WTC11 (cell line): ENCODE data around the gene ZBTB20. TPM values are rescaled to one million over a fixed set of nuclear protein-coding genes. Genes with fewer than 3 reads are reported as not detected.

ENCODE experiments used
- ATAC-seq: fragments of 200-7000 bp; cut with Tn5 transposase; 2 replicates; pipeline ENCODE4 v1.10.0; 2021; ENCODE audit warnings: mild to moderate bottlenecking, moderate library complexity
- CTCF ChIA-PET: fragments of 300-600 bp; sonication (Branson Sonifier 250); formaldehyde crosslinking; loops from one replicate; lab custom pipeline; 2021; ENCODE audit warnings: antibody characterized with exemption; lab: Charles Lee
- POLR2A ChIA-PET: fragments of 350-600 bp; sonication (Branson Sonifier 250); formaldehyde crosslinking; loops from one replicate; lab custom pipeline; 2021; ENCODE audit warnings: antibody characterized with exemption; lab: Charles Lee
- DNase-seq: peaks from one replicate; pipeline ENCODE4 v3.0.0; 2021; ENCODE audit warnings: low spot score
- H3K27ac Mint-ChIP-seq: 2 replicates; pipeline ENCODE4 v1.8.0; 2021; ENCODE audit warnings: mixed read lengths
- H3K27me3 Mint-ChIP-seq: 2 replicates; pipeline ENCODE4 v1.8.0; 2021; ENCODE audit warnings: low read depth, mild to moderate bottlenecking, moderate library complexity, mixed read lengths
- H3K36me3 Mint-ChIP-seq: 2 replicates; pipeline ENCODE4 v1.8.0; 2021; ENCODE audit warnings: mixed read lengths
- H3K4me1 Mint-ChIP-seq: 2 replicates; pipeline ENCODE4 v1.8.0; 2022; ENCODE audit warnings: mixed read lengths
- H3K4me3 Mint-ChIP-seq: 2 replicates; pipeline ENCODE4 v1.8.0; 2021; ENCODE audit warnings: mild to moderate bottlenecking, moderate library complexity, mixed read lengths
- H3K9me3 Mint-ChIP-seq: 2 replicates; pipeline ENCODE4 v1.8.0; 2021; ENCODE audit warnings: mixed read lengths
- ATF3 ChIP-seq: sonication (generic); formaldehyde crosslinking; conservative IDR thresholded peaks from 2 replicates; pipeline ENCODE4 v1.8.1; 2022; ENCODE audit warnings: mild to moderate bottlenecking, missing genetic modification reagents
- E2F4 ChIP-seq: sonication (generic); formaldehyde crosslinking; IDR thresholded peaks from 2 replicates; pipeline ENCODE4 v1.8.1; 2022; ENCODE audit warnings: low read depth, mild to moderate bottlenecking, moderate library complexity, missing genetic modification reagents, borderline replicate concordance
- GRHL2 ChIP-seq: fragments of 250-450 bp; sonication (Bioruptor Pico); IDR thresholded peaks from 2 replicates; pipeline ENCODE4 v1.8.0; 2022; ENCODE audit warnings: mild to moderate bottlenecking, moderate library complexity; ENCODE audit not compliant: insufficient replicate concordance, severe bottlenecking
- HMGXB4 ChIP-seq: sonication (generic); formaldehyde crosslinking; IDR thresholded peaks from 2 replicates; pipeline ENCODE4 v1.8.1; 2023; ENCODE audit warnings: mild to moderate bottlenecking, moderate library complexity, missing genetic modification reagents
- IRF1 ChIP-seq: sonication (generic); formaldehyde crosslinking; IDR thresholded peaks from 2 replicates; pipeline ENCODE4 v1.8.0; 2023; ENCODE audit warnings: missing genetic modification reagents
- JUN ChIP-seq: sonication (generic); formaldehyde crosslinking; IDR thresholded peaks from 2 replicates; pipeline ENCODE4 v1.8.0; 2023; ENCODE audit warnings: mild to moderate bottlenecking, missing genetic modification reagents
- MXD4 ChIP-seq: fragments of 250-450 bp; sonication (Bioruptor Pico); IDR thresholded peaks from 2 replicates; pipeline ENCODE4 v1.8.0; 2021; ENCODE audit warnings: mild to moderate bottlenecking, moderate library complexity, borderline replicate concordance
- NR3C1 ChIP-seq: sonication (generic); formaldehyde crosslinking; conservative IDR thresholded peaks from 2 replicates; pipeline ENCODE4 v1.8.1; 2023; ENCODE audit warnings: low read depth, mild to moderate bottlenecking, missing genetic modification reagents
- PREB ChIP-seq: sonication (generic); formaldehyde crosslinking; IDR thresholded peaks from 2 replicates; pipeline ENCODE4 v1.8.1; 2022; ENCODE audit warnings: mild to moderate bottlenecking, missing genetic modification reagents, moderate library complexity, borderline replicate concordance
- PRRX2 ChIP-seq: fragments of 250-450 bp; sonication (Bioruptor Pico); IDR thresholded peaks from 2 replicates; pipeline ENCODE4 v1.8.0; 2021; ENCODE audit warnings: mild to moderate bottlenecking
- SOX15 ChIP-seq: fragments of 250-450 bp; sonication (Bioruptor Pico); IDR thresholded peaks from 2 replicates; pipeline ENCODE4 v1.9.0; 2021; ENCODE audit warnings: mild to moderate bottlenecking
- TCF7 ChIP-seq: sonication (generic); formaldehyde crosslinking; IDR thresholded peaks from 2 replicates; pipeline ENCODE4 v1.8.0; 2022; ENCODE audit warnings: mild to moderate bottlenecking, low read depth, missing genetic modification reagents, moderate library complexity
- TP53 ChIP-seq: sonication (generic); formaldehyde crosslinking; IDR thresholded peaks from 2 replicates; pipeline ENCODE4 v1.8.1; 2023; ENCODE audit warnings: mild to moderate bottlenecking, missing genetic modification reagents
- USF2 ChIP-seq: sonication (generic); formaldehyde crosslinking; IDR thresholded peaks from 2 replicates; pipeline ENCODE4 v1.8.1; 2023; ENCODE audit warnings: mild to moderate bottlenecking, missing genetic modification reagents, moderate library complexity
- ZBTB21 ChIP-seq: sonication (generic); formaldehyde crosslinking; IDR thresholded peaks from 2 replicates; pipeline ENCODE4 v1.8.1; 2023; ENCODE audit warnings: mild to moderate bottlenecking, missing genetic modification reagents, borderline replicate concordance
- ZMAT4 ChIP-seq: fragments of 250-450 bp; sonication (Bioruptor Pico); IDR thresholded peaks from 2 replicates; pipeline ENCODE4 v1.9.0; 2021; ENCODE audit warnings: mild to moderate bottlenecking
- total RNA-seq: library from RNA; stranded (reverse); gene quantifications from 3 replicates; pipeline ENCODE4 v1.2.3, GENCODE V29; 2021

ZBTB20 gene
- total RNA-seq, 1 experiment from 2014 or later = 1.5 TPM

GRCh38 chr3:114933407-114933806, 213.7 kb downstream of the ZBTB20 start:
- no peak for ATAC-seq
- no peaks in the 10 kb centered on the region for H3K36me3 Mint-ChIP-seq
- peaks cover 4% of the 10 kb centered on the region for H3K9me3 Mint-ChIP-seq
- H3K27ac Mint-ChIP-seq = no peak overlapping the region
- ChIA-PET POLR2A (no interaction called here), CTCF (interaction anchor here (0.6 kb wide), 1 partner anchor 493 kb away, joined by 3 read pairs; no protein-coding TSS in a partner anchor)
- peaks cover 6% of the 10 kb centered on the region for H3K4me1 Mint-ChIP-seq
- no peaks in the 10 kb centered on the region for H3K27me3 Mint-ChIP-seq
- no peak overlapping the region for H3K4me3 Mint-ChIP-seq
- TF ChIP-seq ZBTB21 = no peak
- no peak for TF ChIP-seq HMGXB4 (CRISPR knock-in tag)
- no peak for TF ChIP-seq ZMAT4
- TF ChIP-seq PRRX2 (CRISPR knock-in tag) = no peak
- TF ChIP-seq, all 79 proteins: peak for 0
- no peak for DNase-seq

- Mint-ChIP-seq H3K27ac (no peak overlapping the region), H3K36me3 (no peaks in the 10 kb centered on the region), H3K27me3 (no peaks in the 10 kb centered on the region), H3K9me3 (peaks cover 7% of the 10 kb centered on the region; the same call in 1 of the 2 replicates), H3K4me3 (no peak overlapping the region), H3K4me1 (peaks cover 6% of the 10 kb centered on the region)
- no peak for TF ChIP-seq E2F4 (CRISPR knock-in tag)
- no peak for TF ChIP-seq NR3C1 (CRISPR knock-in tag)
- TF ChIP-seq HMGXB4 (CRISPR knock-in tag) = no peak
- TF ChIP-seq GRHL2 = no peak
- TF ChIP-seq SOX15 = no peak
- TF ChIP-seq TCF7 (CRISPR knock-in tag) = no peak
- no peak for TF ChIP-seq USF2
- no peak for TF ChIP-seq IRF1 (CRISPR knock-in tag)
- TF ChIP-seq MXD4 (CRISPR knock-in tag) = no peak
- TF ChIP-seq ATF3 = no peak
- no peak for TF ChIP-seq PREB (CRISPR knock-in tag)
- TF ChIP-seq TP53 (CRISPR knock-in tag) = no peak
- TF ChIP-seq JUN (CRISPR knock-in tag) = no peak
- CTCF ChIA-PET = no interaction called here
- ATAC-seq = no peak
- POLR2A ChIA-PET = no interaction called here
- DNase-seq = no peak
These were observed 216.9 kb downstream of the ZBTB20 start for GRCh38 chr3:114929971-114930732.
